Sciatic nerve (tissue), 2 donors: Measurements from ENCODE around the gene C1QC. TPM values are rescaled to one million over a fixed set of nuclear protein-coding genes. Genes with fewer than 3 reads are reported as not detected.
A peak's percentile ranks its signal among the peaks of the same experiment; 100 is the strongest.
"Not testable (repeated sequence)": the region's sequence is repeated elsewhere in the genome, so short reads cannot be mapped to it uniquely, and the experiment has no call there.

Experiments used
- ATAC-seq: fragments of 200-7000 bp; cut with Tn5 transposase; one replicate; pipeline ENCODE4 v1.9.1; 2020; ENCODE audit warnings: mild to moderate bottlenecking, moderate library complexity
- DNase-seq: peaks from one replicate; pipeline ENCODE4 v3.0.0-alpha.2; 2020; ENCODE audit warnings: low spot score
- intact Hi-C: fragments of 100-400 bp; cut with DNase I; formaldehyde crosslinking; loops from one replicate; pipeline ENCODE4 v1.14.2; 2022
- total RNA-seq: library from RNA; stranded (reverse); fragmentation: NEBNext Ultra II Directional; extraction: Animal tissue kit (Norgen Biotek cat#: 25700); gene quantifications from one replicate; pipeline ENCODE4 v1.2.1, GENCODE V29; 2021
- donor health status: DM: no; HTN: no; CAD: no.
- donor health status: DM: no; HTN: no; CAD: no.

C1QC gene
- total RNA-seq, 1 donor from 2014 or later, result 126 TPM

- no peak for ATAC-seq
- intact Hi-C loops, result no loop called here
- DNase-seq, result no peak
Measured at GRCh38 chr1:22671999-22672398, 28.6 kb downstream of the C1QC start.

DNA sequence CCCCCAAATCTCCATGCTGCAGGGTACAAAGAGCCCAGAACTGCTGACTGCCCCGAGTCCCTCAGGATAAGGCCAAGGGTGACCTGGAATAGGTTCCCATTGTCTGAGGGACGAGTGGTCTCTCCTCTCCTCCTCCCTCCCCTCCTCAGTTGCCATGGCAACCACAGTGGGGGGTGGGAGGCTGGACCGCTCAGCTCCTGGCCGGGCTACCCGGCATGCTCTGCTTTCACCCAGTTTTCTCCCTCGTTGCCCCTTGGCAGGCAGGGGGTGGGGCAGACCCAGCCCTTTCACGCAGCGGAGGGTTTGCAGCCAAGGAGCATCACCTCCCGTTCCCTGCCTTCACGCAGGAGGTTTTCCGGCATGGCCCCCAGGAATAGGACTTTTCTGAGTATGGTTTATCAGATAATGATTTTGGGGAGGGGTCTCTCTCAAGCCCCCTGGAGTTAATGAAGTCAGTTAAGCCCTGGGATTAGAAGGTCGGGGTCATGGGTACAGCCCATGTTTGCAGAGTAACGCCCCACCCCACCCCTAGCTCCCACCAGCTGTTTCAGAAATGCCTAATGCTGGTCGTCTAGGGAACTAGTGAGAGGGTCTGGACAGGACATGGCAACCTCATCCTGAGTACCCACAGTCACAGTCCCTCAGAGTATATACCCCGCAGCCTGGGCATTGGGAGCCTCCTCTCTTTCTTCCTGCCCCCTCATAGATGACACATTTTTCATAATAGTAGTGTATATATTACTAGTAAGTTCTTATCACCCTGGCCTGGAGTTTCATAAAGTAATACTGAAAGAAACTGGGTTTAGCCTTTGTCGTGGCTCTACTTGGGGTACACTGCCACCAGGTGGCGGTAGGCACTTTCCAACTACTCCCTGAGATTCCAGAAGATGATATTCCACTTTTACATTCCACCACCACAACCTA lies 30.3 kb downstream of the C1QC start:
- no peak for ATAC-seq
- peak; percentile 73 for DNase-seq
- intact Hi-C loops, result no loop called here

DNA sequence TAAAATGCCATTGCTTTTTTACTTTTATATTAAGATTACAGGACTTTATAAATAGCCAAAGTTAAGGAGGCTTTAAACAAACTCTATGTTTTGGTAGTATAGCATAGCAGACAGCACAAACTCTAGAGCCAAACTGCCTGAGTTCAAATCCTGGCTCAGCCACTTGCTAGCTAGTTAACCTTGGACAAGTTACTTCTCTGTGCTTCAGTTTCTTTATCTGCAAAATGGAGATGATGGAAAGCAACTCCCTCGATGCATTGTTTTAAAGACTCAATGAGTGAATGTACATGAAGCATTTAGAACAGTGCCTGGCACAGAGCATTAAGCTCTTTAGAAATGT lies 30.9 kb downstream of the C1QC start:
- ATAC-seq (no peak), DNase-seq (no peak)
- intact Hi-C loops, result no loop called here

GRCh38 chr1:22676151-22676550 lies 32.7 kb downstream of the C1QC start:
- DNase-seq, ATAC-seq, intact Hi-C loops: not testable (repeated sequence)

DNA sequence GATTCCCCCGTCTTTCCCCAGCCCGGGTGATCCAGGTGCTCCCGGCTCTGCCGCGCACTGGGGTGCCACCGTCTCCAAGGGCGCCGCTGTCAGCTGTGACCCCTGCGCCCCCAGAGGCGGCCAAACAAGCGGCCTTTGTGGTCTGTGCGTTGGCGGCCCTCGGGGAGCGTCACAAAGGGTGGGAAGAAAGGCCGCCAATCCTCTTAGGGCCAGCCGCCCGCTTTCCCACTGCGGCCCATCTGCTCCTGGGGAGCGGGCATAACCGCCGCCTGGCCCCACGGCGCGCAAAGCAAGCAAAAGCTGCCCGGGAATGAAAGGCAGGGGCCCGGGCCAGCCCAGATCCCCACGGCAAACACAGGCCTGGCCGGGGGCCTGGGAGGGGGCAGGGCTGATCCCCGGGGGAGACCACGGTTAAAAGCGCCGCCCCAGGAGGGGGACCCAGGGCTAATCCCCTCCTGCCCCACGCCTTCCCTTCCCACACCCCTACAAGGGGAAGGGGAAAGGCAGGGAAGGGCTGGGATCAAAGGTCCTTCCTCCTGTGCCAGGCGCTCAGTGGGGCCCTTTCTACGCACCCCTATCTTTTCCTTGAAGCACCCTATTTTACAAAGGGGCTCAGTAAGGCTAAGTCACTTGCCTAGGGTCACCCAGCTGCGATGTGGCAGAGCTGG lies 33.6 kb downstream of the C1QC start:
- peak; percentile 74 for ATAC-seq
- intact Hi-C loops, result no loop called here
- DNase-seq, result peak; percentile 72

DNA sequence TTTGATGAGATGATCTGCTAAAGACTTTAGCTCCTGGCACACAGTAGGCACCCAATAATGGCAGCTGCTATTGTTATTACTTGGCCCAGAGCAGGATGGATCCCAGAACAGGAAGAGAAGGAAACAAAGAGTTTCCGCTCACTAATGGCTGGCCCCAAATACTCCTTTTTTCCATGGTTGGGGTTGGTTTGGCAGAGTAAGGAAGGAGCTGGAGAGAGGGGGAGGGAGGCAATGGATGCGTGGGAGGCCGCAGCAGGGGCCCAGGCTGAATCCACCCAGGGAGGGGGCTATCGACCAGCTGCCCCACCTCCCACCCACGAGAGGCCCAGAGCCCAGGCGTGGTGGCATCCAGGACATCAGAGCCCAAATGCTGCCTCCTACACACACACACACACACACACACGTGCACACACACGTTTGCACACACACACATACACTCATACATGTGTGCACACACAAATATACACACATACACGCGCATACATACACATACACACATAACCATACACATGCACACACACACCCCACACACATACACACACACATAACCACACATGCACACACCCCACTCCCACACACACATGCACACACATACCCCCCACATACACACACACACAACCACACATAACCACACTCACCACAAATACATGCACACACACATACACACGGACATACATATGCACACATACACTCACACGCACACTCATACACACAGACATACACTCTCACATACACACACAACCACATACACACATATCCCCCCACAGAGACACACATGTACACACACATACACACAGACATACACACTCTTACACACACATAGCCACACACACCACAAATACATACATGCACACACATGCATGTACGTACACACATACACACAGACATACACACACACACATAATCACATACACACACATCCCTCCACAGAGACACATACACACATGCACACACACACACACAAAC lies 34.8 kb downstream of the C1QC start:
- DNase-seq (no peak), ATAC-seq (no peak)
- intact Hi-C loops, result no loop called here

DNA sequence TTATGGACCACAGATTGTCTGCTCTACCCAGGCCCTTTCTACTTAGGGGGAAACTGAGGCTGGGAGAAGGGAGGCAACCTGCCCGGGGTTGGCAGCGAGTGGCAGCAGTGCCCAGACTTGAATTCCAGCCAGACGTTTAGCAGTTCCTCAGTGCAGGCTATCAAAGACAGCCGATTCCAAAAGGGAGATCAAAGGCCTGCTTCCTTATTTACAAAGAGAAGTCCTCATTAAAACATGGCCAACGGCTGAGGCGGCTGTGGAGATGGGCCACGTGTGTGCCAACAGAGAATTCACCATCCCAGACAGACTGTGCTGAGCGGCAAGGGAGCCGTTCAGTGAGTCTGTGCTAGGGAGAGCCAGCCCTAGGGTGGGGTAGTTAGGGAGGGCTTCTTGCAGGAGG lies 37.3 kb downstream of the C1QC start:
- intact Hi-C loops, result no loop called here
- DNase-seq (no peak), ATAC-seq (no peak)

DNA sequence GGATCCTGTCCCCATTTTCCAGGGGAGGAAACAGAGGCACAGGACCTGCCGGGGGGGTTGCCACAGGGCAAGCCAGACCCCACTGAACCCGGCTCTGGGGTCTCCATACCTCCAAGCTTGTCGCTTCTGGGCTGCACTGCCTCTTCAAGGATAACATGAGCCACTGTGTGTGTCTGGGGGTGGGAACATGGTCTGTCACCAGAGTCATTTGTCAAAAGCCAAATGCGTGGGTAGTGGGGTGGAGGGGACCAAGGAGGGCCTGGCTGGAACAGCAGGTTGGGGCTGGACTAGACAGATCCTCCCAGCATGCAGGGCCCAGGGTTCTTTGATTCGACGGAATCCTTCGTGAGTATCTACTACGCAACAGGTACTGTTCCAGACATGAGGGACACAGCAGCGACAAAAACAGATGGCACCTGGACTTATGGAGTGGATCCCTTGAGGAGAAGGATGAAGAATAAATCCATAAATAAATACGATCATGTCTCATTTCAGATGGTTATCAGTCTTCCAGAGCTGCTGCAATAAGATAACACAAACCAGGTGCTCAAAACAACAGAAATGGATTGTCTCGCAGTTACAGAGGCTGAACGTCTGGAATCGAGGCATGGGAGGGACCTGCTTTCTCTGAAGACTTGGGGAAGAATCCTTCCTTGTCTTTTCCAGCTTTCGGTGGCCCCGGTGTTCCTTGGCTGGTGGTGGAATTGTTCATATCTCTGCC lies 38.3 kb downstream of the C1QC start:
- ATAC-seq (no peak), DNase-seq (no peak)
- intact Hi-C loops, result no loop called here

GRCh38 chr1:22683547-22683946 lies 40.1 kb downstream of the C1QC start:
- intact Hi-C loops, result no loop called here
- DNase-seq, result no peak
- ATAC-seq, result no peak

DNA sequence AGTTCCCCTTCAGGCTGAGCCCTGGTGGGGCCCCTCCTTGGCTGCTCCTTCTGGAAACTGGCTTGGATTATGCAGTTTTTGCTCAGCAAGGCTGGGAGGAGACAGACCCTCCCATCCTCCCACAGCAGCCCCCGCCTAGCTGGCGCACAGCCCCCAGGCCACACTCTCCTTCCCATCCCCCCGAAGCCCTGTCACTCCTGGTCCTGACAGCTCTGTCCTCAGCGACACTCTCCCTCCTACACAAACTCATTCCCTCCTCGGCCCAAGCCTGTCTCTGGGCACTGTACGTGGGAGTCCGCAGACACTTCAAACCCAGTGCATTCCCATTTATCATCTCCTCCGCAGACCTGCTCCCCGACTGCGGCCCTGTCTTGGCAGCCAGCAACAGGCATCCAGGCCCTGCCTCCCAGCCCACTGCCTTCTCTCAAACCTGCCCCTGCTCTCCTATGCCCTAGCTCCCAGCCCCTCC lies 42.2 kb downstream of the C1QC start:
- ATAC-seq (no peak), DNase-seq (no peak)
- intact Hi-C loops, result no loop called here

DNA sequence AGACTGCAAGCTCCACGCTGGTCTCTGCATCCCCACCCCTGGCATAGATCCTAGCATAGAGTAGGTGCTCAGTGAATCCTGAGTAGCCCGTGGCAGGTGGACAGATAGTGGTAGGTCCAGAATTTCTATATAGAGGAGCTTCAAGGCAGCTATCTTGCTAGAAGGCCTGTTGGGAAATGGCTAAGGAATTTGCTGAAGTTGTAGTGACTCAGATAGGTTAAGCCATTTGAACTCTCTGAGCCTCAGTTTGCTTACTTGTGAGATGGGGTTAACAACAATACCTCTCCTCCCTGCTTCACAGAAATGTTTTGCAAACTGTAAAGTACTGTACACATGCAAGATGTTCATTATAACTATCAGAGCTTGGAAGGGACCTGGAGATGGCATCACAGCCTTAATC lies 43.8 kb downstream of the C1QC start:
- DNase-seq (no peak), ATAC-seq (no peak)
- intact Hi-C loops, result no loop called here

GRCh38 chr1:22688466-22688865 lies 45.0 kb downstream of the C1QC start:
- DNase-seq, result no peak
- no peak for ATAC-seq
- intact Hi-C loops, result no loop called here

DNA sequence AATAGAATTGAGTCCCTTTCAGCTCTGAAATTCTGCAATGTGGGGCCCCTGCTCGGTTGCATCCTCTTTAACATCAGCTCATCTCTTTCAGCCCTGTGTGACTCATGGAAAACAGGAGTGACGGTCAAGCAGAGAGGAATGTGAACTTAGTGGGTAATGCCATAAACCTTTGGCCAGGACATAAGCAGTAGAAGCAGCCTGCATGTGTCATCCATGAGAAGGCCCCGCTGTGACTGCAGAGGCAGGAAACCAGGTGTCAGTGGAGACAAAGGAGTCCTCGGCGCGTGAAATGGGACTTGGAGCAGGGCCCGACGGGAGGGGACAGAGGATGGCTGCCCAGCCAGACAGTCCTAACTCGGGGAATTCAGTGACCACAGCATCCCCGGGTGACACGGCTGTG lies 46.1 kb downstream of the C1QC start:
- DNase-seq, result no peak

GRCh38 chr1:22691031-22691753 lies 47.8 kb downstream of the C1QC start:
- intact Hi-C loops, result no loop called here
- ATAC-seq, result no peak
- DNase-seq, result no peak

More for the DNA sequence above, 46.1 kb downstream of the C1QC start:
- ATAC-seq, result no peak
- intact Hi-C loops, result no loop called here

GRCh38 chr1:22694172-22694571 lies 50.7 kb downstream of the C1QC start:
- intact Hi-C loops, result no loop called here
- DNase-seq (no peak), ATAC-seq (no peak)

- no peak for DNase-seq
- no peak for ATAC-seq
- intact Hi-C loops, result no loop called here
Measured at GRCh38 chr1:22696610-22697009, 53.2 kb downstream of the C1QC start.
